Activated CD8-positive, alpha-beta T cell treated with anti-CD3 and anti-CD28 coated beads, Interleukin-2, amount 10 ng/mL, durations not matched to agents 7 days and 5 days (primary cell): ENCODE measurements around the gene PKNOX2. TPM values are rescaled to one million over a fixed set of nuclear protein-coding genes. Genes with fewer than 3 reads are reported as not detected.

Experiments
- ATAC-seq: fragments of 150-1000 bp; cut with Tn5 transposase; one replicate; pipeline ENCODE4 v1.10.0; 2021; ENCODE audit warnings: moderate library complexity
- CTCF ChIA-PET: fragments of 350-600 bp; sonication (Branson Sonifier 250); formaldehyde crosslinking; loops from one replicate; lab custom pipeline; 2021; ENCODE audit warnings: antibody characterized with exemption; lab: Charles Lee
- POLR2A ChIA-PET: fragments of 350-600 bp; sonication (Branson Sonifier 250); formaldehyde crosslinking; loops from one replicate; lab custom pipeline; 2021; ENCODE audit warnings: antibody characterized with exemption; lab: Charles Lee
- DNase-seq: peaks from one replicate; pipeline ENCODE4 v3.0.0-alpha.2; 2020
- H3K27ac Mint-ChIP-seq: one replicate; pipeline ENCODE4 v1.8.0; 2021; ENCODE audit warnings: mild to moderate bottlenecking, mixed read lengths
- H3K27me3 Mint-ChIP-seq: one replicate; pipeline ENCODE4 v1.8.0; 2021; ENCODE audit warnings: low read depth, mixed read lengths
- H3K36me3 Mint-ChIP-seq: one replicate; pipeline ENCODE4 v1.8.0; 2021; ENCODE audit warnings: low read depth, mixed read lengths
- H3K4me1 Mint-ChIP-seq: one replicate; pipeline ENCODE4 v1.8.0; 2021; ENCODE audit warnings: low read depth, mixed read lengths
- H3K4me3 Mint-ChIP-seq: one replicate; pipeline ENCODE4 v1.8.0; 2021; ENCODE audit warnings: mild to moderate bottlenecking, mixed read lengths
- H3K9me3 Mint-ChIP-seq: one replicate; pipeline ENCODE4 v1.8.0; 2022; ENCODE audit warnings: mixed read lengths; ENCODE audit not compliant: insufficient read depth
- total RNA-seq, 2 experiments: library from RNA; stranded (reverse); gene quantifications; one replicate each; pipeline ENCODE4 v1.2.3, GENCODE V29; 2021

PKNOX2 gene
- not detected for total RNA-seq

GRCh38 chr11:125164422-125165110 is at the start of gene PKNOX2:
Gene PKNOX2, plus strand, starts transcription at chr11:125164751. Its CDS starts 186,555 bp downstream, at chr11:125351306.
- Mint-ChIP-seq H3K27ac (no peak within 1 kb of the TSS), H3K36me3 (peaks cover 1% of the 10 kb centered on the region), H3K4me3 (peak within 1 kb of the TSS; percentile 80), H3K9me3 (no peaks in the 10 kb centered on the region), H3K27me3 (peaks cover 68% of the 10 kb centered on the region), H3K4me1 (peaks cover 24% of the 10 kb centered on the region)
- DNase-seq (peak; percentile 58), ATAC-seq (peak; percentile 78)
- ChIA-PET POLR2A (no interaction called here), CTCF (no interaction called here)

GRCh38 chr11:125117429-125117828 is 47.1 kb upstream of the PKNOX2 start:
- CTCF ChIA-PET: interaction anchor here (1.4 kb wide), 1 partner anchor 12 kb away, joined by 3 read pairs; no protein-coding TSS in a partner anchor
- H3K27ac Mint-ChIP-seq: no peak overlapping the region

GRCh38 chr11:125123194-125123946 is 41.2 kb upstream of the PKNOX2 start:
- ATAC-seq (no peak), DNase-seq (no peak)
- CTCF ChIA-PET: interaction anchor here (0.7 to 4.8 kb wide), 17 partner anchors 9 to 554 kb away, joined by 3 to 54 read pairs (median 7); partner anchors contain the start of genes CCDC15, OR8A1 and TMEM218
- Mint-ChIP-seq H3K9me3 (no peaks in the 10 kb centered on the region), H3K4me3 (no peak overlapping the region), H3K27ac (no peak overlapping the region), H3K4me1 (no peaks in the 10 kb centered on the region), H3K27me3 (peaks cover 20% of the 10 kb centered on the region), H3K36me3 (no peaks in the 10 kb centered on the region)
- POLR2A ChIA-PET: no interaction called here

More at GRCh38 chr11:125117429-125117828, 47.1 kb upstream of the PKNOX2 start:
- Mint-ChIP-seq H3K4me3 (no peak overlapping the region), H3K36me3 (no peaks in the 10 kb centered on the region), H3K4me1 (no peaks in the 10 kb centered on the region), H3K9me3 (no peaks in the 10 kb centered on the region), H3K27me3 (peaks cover 22% of the 10 kb centered on the region)
- DNase-seq (no peak), ATAC-seq (no peak)
- POLR2A ChIA-PET: no interaction called here

GRCh38 chr11:125123947-125124617 is 40.5 kb upstream of the PKNOX2 start:
- Mint-ChIP-seq H3K9me3 (no peaks in the 10 kb centered on the region), H3K36me3 (no peaks in the 10 kb centered on the region), H3K27ac (no peak overlapping the region), H3K4me3 (no peak overlapping the region), H3K4me1 (no peaks in the 10 kb centered on the region), H3K27me3 (peaks cover 22% of the 10 kb centered on the region)
- ATAC-seq (peak; percentile 77), DNase-seq (peak; percentile 53)
- POLR2A ChIA-PET: no interaction called here
- CTCF ChIA-PET: interaction anchor here (0.7 to 4.8 kb wide), 20 partner anchors 9 to 555 kb away, joined by 3 to 54 read pairs (median 6); partner anchors contain the start of genes CCDC15, OR8A1, SLC37A2 and TMEM218

GRCh38 chr11:125124618-125124992 is 39.9 kb upstream of the PKNOX2 start:
- peaks cover 25% of the 10 kb centered on the region for H3K27me3 Mint-ChIP-seq

GRCh38 chr11:125128450-125128849 is 36.1 kb upstream of the PKNOX2 start:
- ChIA-PET CTCF (interaction anchor here (1.1 kb wide), 1 partner anchor 14 kb away, joined by 3 read pairs; no protein-coding TSS in a partner anchor), POLR2A (no interaction called here)
- Mint-ChIP-seq H3K27me3 (peaks cover 28% of the 10 kb centered on the region), H3K36me3 (no peaks in the 10 kb centered on the region), H3K9me3 (no peaks in the 10 kb centered on the region), H3K4me1 (no peaks in the 10 kb centered on the region), H3K4me3 (no peak overlapping the region), H3K27ac (no peak overlapping the region)
- DNase-seq: no peak
- no peak for ATAC-seq

More at GRCh38 chr11:125124618-125124992, 39.9 kb upstream of the PKNOX2 start:
- ChIA-PET POLR2A (no interaction called here), CTCF (interaction anchor here (0.9 to 4.8 kb wide), 17 partner anchors 8 to 329 kb away, joined by 3 to 54 read pairs (median 6); partner anchors contain the start of genes CCDC15, SLC37A2 and TMEM218)
- H3K4me1 Mint-ChIP-seq: no peaks in the 10 kb centered on the region
- DNase-seq (no peak), ATAC-seq (no peak)
- H3K36me3 Mint-ChIP-seq: no peaks in the 10 kb centered on the region
- H3K9me3 Mint-ChIP-seq: no peaks in the 10 kb centered on the region
- no peak overlapping the region for H3K4me3 Mint-ChIP-seq
- H3K27ac Mint-ChIP-seq: no peak overlapping the region

- CTCF ChIA-PET: no interaction called here
- H3K9me3 Mint-ChIP-seq: no peaks in the 10 kb centered on the region
- H3K4me1 Mint-ChIP-seq: no peaks in the 10 kb centered on the region
- no peaks in the 10 kb centered on the region for H3K36me3 Mint-ChIP-seq
- peaks cover 32% of the 10 kb centered on the region for H3K27me3 Mint-ChIP-seq
- H3K27ac Mint-ChIP-seq: no peak overlapping the region
- POLR2A ChIA-PET: no interaction called here
- ATAC-seq (no peak), DNase-seq (no peak)
- H3K4me3 Mint-ChIP-seq: no peak overlapping the region
These were observed 35.1 kb upstream of the PKNOX2 start for GRCh38 chr11:125129316-125129993.

- DNase-seq: no peak
- Mint-ChIP-seq H3K27ac (no peak overlapping the region), H3K4me1 (no peaks in the 10 kb centered on the region), H3K4me3 (no peak overlapping the region), H3K27me3 (peaks cover 46% of the 10 kb centered on the region), H3K9me3 (no peaks in the 10 kb centered on the region), H3K36me3 (no peaks in the 10 kb centered on the region)
- ChIA-PET CTCF (interaction anchor here (1.1 kb wide), 1 partner anchor 8 kb away, joined by 5 read pairs; no protein-coding TSS in a partner anchor), POLR2A (no interaction called here)
- ATAC-seq: no peak
These were observed 32.5 kb upstream of the PKNOX2 start for GRCh38 chr11:125132071-125132470.

- ChIA-PET CTCF (interaction anchor here (1.1 to 1.3 kb wide), 2 partner anchors 8 to 10 kb away, joined by 5 read pairs; no protein-coding TSS in a partner anchor), POLR2A (no interaction called here)
- Mint-ChIP-seq H3K9me3 (no peaks in the 10 kb centered on the region), H3K27ac (no peak overlapping the region), H3K36me3 (no peaks in the 10 kb centered on the region), H3K4me3 (no peak overlapping the region), H3K4me1 (no peaks in the 10 kb centered on the region), H3K27me3 (peaks cover 43% of the 10 kb centered on the region)
- no peak for DNase-seq
- no peak for ATAC-seq
These were observed 32.0 kb upstream of the PKNOX2 start for GRCh38 chr11:125132596-125132995.

- DNase-seq (no peak), ATAC-seq (no peak)
- ChIA-PET CTCF (interaction anchor here (1.2 kb wide), 1 partner anchor 12 kb away, joined by 4 read pairs; no protein-coding TSS in a partner anchor), POLR2A (no interaction called here)
- Mint-ChIP-seq H3K4me3 (no peak overlapping the region), H3K4me1 (no peaks in the 10 kb centered on the region), H3K9me3 (no peaks in the 10 kb centered on the region), H3K27me3 (peaks cover 42% of the 10 kb centered on the region), H3K36me3 (no peaks in the 10 kb centered on the region), H3K27ac (no peak overlapping the region)
These were observed 28.6 kb upstream of the PKNOX2 start for GRCh38 chr11:125136001-125136400.

GRCh38 chr11:125138966-125139365 is 25.6 kb upstream of the PKNOX2 start:
- Mint-ChIP-seq H3K9me3 (no peaks in the 10 kb centered on the region), H3K36me3 (no peaks in the 10 kb centered on the region), H3K27ac (no peak overlapping the region), H3K27me3 (peaks cover 38% of the 10 kb centered on the region), H3K4me3 (no peak overlapping the region), H3K4me1 (no peaks in the 10 kb centered on the region)
- no peak for ATAC-seq
- CTCF ChIA-PET: no interaction called here
- POLR2A ChIA-PET: no interaction called here
- DNase-seq: no peak
